Measurements from ENCODE around the gene AGFG1. TPM values are rescaled to one million over a fixed set of nuclear protein-coding genes. Genes with fewer than 3 reads are reported as not detected.

The AGFG1 gene
- total RNA-seq, 1 donor from 2014 or later, result 54.6 TPM

Other genes starting within 250 kb of the AGFG1 start
- 81.9 TPM for gene MFF, start 146.9 kb upstream of the AGFG1 start, total RNA-seq
- gene TM4SF20, start 92.8 kb upstream of the AGFG1 start, total RNA-seq, result not detected
- gene SCYGR1, start 84.2 kb upstream of the AGFG1 start, total RNA-seq, result not detected
- not detected for gene SCYGR2, start 126.7 kb downstream of the AGFG1 start, total RNA-seq
- gene SCYGR3, start 142.7 kb downstream of the AGFG1 start, total RNA-seq, result not detected
- not detected for gene SCYGR4, start 145.3 kb downstream of the AGFG1 start, total RNA-seq
- not detected for gene SCYGR5, start 194.6 kb downstream of the AGFG1 start, total RNA-seq
- gene SLC19A3, start 245.9 kb downstream of the AGFG1 start, total RNA-seq, result 1.5 TPM

All from temporal lobe (tissue), 1 donor.